NCI-H524 (cell line): Measurements from ENCODE around the gene PPM1H.
"Not testable (repeated sequence)": the region's sequence is repeated elsewhere in the genome, so short reads cannot be mapped to it uniquely, and the experiment has no call there.

Experiments
- DNase-seq, 2 experiments: peaks; one replicate each; lab custom pipeline; 2025; lab: John Stamatoyannopoulos, UW

PPM1H gene

DNA sequence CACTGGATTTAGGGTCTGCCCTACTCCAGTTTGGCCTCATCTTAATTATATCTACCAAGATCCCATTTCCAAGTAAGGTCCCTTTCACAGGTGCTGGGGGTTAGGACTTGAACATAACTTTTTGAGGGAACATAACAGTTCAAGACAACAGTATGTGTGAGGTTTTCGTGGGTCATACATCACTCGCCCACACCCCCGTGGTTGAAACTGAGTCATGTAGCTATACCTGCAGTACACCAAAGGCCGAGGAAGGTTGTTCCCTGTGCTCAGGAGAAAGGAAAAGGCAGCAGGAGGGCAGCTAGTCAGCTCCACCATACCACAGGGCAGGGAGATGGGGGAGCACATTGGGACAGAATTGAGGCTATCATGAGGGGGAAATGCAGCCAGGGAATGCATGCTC, 167.0 kb downstream of the PPM1H start:
- DNase-seq = no peak

DNA sequence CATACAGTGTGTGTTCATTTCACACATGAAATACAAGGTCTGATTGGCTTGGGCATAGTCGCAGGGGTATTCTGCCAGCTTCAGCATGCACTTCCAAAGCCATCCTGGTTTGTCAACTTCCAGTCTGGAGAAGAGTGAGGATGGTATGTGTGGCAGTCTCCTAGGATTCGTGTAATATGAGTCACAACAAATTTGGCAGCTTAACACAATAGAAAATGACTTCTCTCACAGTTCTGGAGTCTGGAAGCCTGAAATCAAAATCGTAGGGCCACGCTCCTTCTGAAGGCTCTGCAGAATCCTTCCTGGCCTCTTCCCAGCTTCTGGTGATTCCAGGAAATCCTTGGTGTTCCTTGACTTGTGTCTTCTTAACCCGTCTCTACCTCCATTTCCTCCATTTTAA, 167.5 kb downstream of the PPM1H start:
- DNase-seq = no peak

DNA sequence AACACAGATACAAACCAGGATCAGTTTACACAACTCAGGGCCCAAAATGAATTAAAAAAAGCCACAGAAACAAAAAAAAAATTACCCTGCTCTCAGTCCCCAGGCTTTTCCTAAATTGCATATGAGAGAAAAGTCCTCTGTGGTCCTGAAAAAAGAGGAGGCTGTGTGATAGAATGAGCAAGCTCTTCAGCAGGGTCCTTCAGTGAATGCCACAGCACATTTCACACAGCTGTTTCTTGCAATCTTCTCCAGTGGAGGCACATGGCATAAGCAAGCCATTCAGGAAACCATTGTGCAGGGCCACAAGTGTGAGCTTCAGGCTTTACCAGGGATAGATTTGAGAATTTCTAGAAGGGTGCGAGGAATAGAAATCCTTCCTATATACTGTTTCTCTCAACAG, 168.5 kb downstream of the PPM1H start:
- peak in 1 of 2 experiments; percentile 1 for DNase-seq

DNA sequence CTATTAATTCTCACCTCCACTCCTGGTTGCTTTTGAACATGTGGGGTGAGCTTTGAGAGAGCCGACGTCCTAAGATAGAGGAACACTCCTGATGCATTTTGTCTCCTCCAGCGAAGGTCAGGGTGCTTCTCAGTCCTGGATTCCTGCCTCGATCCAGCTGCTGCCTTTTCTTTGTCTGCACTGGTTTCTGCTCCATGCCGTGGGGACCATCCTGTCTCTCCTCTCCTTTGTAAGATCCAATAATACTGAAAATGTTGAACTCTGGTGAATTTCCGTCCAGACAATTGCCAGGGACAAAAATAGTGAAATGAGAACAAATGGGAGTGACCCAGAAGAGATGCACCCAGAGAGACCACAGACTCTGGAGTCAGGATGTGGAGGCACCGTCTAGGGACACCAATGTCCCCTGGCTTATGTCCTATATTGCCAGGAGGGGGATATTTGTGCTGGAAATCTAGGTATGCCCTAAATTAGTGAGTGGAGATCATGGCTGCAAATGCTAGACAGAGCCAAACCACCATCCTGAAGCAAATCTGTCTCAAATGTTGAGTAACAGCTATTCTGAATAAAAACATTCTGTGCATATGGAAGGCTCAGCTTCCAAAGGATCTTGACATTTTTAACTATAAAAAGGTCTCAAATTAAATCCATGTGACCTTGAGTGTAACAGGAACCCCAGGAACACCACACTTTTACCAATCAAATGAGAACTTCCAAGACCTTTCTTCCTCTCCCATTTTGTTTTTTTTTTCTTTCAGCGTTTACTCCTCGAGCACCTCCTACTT, 170.9 kb downstream of the PPM1H start:
- DNase-seq = no peak

DNA sequence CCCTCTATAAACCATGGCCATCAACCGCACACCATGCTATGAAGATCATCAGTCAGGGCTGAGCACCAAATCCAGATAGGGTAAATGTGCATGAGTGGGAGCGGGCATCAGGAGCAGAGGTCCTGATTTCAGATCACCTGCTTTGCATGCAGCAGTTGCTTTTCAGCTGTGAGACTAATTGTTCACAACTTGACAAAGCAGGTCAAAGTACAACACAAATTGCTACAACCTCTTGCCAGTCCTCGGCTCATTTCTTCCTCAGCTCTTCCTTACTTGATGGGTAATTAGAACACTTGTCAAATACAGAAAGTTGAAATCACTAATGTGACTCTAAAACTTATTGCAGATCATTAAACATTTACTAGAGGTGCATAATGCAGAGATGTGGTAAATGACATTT, 171.6 kb downstream of the PPM1H start:
- no peak for DNase-seq

DNA sequence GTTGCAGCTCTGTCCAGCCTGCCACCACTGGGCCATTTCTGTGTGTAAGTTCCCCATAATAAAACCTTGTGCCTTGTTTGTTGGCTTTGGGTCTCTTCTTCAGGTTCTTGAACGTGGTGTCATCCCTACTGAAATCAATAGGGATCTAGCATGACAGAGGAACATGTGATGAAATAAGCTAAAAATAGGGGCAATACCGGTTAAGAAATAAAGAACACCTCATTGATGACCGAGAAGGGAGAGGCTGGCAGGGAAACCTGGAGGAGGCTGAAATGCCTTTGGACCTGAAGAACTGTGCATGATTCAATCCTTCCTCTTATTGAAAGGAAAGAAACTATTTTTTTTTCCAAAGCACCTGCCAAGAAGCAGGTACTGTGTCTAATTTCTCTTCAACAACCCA, 172.3 kb downstream of the PPM1H start:
- DNase-seq = no peak

DNA sequence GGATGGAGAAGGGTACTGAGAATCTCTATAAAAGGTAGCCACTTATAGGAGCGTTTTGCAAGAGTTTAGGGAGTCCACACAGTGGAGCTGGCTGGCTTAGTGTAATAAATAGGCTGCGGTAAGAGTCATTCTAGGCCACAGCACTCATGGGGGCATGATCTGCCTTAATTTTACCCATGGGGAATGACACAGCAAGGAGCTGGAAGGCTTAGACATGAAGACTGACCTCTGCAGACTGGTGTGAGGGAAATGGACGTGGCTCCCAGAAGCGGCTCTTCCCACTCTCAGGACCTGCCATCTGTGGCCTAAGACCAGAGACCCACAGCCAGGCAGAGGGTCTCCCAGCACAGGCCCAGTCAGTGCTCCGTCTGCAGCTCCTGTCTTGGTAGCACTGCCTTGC, 173.3 kb downstream of the PPM1H start:
- no peak for DNase-seq

DNA sequence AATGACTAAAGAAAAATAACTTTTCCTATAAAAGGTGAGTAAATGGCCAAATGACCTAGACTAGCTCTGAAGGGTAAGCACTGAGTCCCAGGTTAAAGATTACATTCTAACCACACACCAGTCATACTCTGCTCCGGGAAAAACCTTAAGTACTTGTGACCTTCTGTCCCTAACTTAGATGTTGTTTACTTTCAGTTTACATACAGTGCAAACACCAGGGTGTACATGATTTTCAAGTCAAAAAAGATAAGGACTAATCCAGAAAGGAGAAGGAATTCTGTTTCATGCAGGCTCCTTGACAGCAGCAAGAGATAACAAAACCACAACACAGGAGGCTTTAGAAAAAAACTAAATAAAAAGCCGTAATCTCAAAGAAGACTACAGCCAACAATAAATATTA, 174.2 kb downstream of the PPM1H start:
- no peak for DNase-seq

DNA sequence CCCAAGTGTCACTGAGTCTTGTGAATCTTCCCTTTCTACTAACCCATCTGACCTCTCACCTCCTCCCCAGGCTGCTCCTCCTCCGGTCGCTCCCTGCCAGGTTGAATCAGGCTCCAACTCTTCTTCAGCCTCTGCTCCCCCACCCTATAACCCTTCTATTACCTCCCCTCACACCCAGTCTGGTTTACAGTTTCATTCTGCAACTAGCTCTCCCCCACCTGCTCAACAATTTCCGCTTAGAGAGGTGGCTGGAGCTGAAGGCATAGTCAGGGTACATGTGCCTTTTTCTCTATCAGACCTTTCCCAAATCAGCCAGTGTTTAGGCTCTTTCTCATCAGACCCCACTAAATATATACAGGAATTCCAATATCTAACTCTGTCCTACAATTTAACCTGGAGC, 174.6 kb downstream of the PPM1H start:
- not testable (repeated sequence) for DNase-seq

DNA sequence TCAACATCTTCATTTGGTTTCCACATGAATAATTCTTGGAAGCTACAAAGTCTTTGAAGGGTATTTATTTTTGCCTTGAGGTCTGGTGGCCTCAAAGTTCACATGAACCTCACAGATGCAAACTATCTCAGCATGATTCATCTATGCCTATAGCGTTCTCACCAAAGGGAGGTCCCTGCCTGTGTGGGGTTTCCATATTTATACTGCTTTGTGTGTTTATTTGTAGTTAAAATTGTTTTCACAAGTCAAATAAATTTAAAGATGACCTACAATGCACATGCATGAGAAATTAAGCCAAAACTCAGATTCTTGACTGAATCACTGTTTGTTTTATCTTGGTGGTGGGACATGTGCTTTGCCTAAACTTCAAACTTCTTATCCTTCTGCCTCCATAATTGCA, 176.7 kb downstream of the PPM1H start:
- DNase-seq = no peak

DNA sequence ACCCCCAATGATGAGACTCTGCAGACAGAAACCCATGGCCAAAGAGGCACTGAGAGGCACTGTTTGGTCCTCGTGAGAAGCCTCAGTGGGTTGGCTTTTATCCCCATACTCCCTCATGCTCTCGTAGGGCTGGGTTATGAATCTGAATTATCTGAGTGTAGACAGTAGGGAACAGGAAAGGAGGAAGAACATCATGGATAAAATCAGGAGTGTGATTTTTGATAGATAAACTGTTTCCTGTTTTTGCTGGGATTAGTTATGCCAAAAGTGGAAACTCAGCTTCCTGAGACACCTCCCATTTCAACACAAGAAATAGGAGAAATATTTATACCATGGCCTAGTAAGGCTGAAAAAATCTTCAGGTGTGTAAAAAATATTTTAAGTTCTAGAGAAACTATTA, 177.9 kb downstream of the PPM1H start:
- no peak for DNase-seq

DNA sequence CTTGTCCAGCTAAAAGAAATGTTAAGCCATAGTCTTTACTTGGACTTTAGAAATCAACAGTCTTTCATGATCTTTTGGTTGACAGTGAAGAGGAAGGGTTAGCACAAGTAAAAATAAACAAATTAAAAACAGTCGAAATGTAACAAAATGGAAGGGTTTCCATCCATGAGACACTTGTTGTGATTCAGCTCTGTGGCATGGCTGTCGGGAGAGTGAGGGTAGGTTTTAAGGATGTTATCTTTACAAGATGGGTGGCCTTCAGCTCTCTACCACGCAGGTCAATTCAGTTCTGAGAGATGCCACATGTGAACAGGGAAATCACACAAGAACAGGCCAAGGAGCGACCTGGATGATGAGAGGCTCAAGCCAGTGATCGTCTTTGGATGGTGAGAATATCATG, 180.2 kb downstream of the PPM1H start:
- DNase-seq = no peak

DNA sequence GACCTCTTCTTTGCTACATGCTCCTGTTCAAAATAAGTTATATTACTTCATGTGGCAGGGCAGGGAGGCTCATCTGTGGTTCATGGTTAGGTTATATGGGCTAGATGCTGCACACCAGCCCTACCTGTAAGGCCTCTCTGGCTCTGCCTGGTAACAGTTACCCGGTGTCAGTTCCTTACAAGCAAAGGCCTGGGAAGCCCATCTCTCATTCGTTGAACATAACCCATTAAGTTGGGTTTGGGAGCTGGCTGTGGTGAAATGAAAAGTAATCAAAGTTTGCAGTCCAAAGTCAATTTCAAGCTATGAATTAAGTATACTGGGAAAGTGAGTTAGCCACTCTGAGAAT, 183.2 kb downstream of the PPM1H start:
- DNase-seq = no peak

DNA sequence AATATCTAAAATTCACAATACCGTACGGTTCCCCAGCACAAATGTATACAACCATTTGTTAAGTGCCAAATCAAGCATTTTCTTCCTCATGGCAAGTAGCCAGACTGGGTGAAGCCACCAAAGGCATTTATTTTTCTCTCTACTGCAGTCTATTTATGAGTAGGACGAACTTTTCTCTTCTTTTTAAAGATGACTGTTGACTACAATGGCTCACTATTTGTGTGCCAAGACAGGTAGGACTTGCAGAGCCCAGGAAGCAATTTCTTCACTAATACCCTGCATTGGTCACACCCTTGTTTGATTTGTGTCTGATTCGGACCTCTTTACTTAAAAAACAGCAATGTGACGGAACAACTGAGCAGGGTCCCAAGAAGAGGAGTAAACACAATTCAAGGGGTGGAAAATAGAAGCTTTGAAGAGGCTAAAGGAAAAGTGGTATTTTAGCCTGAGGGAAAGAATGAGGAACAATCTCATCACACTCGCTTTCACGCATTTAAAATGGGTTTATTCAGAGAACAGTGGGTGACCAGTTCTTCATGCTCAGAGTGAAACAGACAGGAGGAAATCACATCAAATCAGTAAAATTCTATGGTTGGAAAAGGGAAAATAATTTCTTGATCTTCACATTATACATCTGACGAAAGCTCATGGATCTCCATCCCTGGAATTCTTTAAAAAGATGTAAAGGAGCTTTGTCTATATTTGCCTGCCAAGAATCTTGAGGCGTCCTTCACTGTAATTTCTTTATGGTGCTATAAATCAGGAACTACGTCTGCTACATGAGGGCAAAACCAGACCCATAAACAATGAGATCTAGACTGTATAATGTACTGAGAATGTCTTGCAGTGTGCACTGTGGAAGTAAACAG, 183.8 kb downstream of the PPM1H start:
- no peak for DNase-seq

DNA sequence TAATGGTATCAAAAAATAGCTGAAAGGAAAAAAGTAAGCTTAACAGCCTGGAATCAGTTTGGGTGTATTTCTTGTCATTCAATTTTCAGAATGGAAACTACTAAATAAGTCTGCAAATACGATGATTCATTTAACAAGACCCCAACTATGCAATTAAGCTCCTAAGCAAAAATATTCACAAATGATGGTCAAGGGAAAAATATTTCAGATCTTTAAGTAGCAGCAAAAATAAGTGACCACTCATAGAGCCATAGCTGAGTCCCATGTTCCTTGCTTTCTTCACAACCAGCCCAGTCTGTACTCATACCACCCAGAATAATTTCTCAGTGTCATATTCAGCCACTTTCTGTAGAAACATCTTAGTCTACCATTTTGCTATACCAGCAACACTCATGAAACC, 185.4 kb downstream of the PPM1H start:
- DNase-seq = no peak

DNA sequence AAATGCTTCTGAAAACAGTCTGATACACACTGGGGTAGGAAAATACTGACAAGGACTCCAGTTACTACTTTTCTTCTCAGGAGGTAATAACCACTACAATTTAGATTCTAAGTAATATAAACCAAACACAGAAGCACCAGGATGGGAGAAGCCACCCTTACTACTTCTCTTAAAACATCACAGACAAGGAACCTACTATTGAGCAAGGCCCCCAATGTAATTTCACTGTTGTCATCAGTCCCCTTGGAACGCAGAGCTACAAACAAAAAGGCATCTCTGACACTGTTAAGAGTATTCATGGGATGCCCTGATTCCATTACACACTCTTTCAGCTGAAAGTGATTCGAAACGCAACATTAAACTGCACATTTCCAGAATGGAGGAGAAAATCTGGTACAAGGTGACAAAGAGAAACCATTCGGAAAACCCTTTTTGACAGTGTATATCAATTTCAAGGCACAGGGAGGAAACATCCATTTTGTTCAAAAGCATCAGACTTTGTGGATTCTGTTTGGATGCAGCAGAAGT, 185.9 kb downstream of the PPM1H start:
- no peak for DNase-seq

DNA sequence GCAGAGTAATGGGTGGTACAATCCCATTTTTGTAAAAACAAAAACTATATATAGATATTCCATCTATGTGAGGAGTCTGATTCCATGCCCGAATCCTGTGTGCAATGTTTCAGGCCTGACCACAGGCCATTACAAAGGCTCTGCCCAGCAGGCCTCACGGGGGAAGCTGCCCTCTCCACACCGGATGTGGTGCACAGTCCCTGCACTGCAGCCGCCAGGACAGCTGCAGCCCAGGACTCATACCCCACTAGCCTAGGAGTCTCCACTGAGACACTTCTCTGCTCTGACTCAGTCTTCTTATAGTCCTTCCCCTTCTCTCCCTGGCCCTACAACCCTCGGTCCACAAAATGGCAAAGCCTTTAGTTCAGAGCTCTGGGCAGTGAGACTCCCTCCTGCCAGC, 190.4 kb downstream of the PPM1H start:
- no peak for DNase-seq

DNA sequence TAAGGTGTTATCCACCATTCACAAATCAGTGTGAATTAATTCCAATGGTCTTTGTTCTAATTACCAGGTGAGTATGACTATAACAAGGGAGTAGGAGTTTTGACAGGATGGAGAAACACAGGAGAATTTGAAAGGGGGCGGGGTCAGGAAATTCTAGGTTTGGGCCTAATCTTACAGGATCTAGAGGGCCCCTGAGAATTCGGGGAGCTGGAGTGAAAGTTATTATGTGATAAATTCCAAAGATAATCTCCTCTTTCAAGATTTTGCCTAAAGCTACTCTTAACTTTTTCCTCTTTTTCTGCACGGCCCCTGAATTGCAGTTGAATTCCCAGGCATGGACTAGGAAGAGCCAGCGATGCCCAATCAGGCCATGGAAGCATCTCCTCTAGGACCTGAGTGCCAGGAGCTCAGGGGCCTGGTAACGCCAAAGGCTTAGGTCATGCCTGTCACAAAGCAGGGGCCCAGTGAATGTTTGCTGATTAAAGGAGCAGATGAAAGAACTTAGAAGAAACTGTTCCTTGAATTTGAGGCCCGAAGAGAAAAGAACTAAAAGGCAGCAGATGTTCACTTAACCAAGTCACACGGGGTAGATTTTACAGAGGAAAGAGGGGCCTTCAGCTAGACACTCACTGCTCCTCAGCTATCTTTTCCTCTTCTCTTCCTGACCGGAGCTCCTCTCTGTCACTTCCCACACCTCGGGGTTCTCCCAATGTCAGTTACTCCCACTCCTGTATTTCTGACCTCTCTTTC, 195.5 kb downstream of the PPM1H start:
- peak in 1 of 2 experiments; percentile 24 for DNase-seq

DNA sequence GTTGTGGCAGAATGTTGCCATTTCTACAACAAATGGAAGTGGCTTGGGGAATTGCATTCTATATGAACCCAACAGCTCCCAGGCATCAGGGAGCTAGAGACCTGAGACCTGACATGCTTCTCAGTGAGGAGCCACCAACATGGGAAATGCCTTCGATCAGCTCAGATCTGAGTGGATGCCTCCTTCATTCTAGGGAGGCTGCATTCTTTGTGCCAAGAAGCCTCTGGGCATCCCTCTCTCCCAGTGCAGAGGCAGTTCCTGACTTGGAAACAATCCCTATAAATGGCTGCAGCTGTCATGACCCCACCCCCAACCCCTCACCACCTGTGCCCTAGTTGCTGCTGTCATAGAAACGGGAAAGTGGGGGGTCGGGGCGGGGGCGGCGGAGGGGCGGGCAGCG, 196.3 kb downstream of the PPM1H start:
- DNase-seq = peak; percentile 72 to 78

DNA sequence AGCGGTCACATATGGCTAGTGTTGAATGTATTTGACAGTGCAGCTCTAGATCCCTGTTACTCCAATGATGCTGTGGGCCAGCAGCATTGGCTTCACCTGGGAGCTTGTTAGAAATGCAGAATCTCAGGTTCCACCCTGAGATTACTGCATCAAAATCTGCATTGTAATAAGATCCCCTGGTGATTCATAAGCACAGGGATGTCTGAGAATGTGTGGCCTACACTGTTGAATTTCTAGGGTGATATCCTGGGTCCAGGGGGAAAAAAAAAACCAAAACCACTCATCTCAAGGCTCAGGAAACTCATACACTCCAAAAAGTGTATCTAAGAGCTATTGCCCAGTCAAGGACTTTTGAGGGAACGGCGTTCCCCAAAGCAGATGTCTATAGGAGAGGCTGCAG, 196.8 kb downstream of the PPM1H start:
- DNase-seq = no peak

DNA sequence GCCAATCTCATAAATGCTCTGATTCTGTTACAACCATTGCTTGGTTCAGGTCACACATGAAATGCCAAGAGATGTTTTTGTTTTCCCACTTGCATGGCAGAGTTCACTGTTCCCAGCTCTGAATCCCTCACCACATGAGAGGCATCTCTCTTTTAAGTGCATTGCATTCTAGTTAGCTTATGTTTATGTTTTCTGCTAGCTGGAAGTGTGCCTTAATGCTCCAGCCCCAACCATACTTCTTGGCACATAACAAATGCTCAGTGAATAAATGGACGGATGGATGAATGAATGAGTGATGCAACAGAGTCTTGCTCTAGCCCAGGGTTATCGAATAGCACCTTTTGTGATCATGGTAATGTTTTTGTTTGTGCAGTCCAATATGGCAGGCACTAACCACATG, 197.3 kb downstream of the PPM1H start:
- DNase-seq = no peak

DNA sequence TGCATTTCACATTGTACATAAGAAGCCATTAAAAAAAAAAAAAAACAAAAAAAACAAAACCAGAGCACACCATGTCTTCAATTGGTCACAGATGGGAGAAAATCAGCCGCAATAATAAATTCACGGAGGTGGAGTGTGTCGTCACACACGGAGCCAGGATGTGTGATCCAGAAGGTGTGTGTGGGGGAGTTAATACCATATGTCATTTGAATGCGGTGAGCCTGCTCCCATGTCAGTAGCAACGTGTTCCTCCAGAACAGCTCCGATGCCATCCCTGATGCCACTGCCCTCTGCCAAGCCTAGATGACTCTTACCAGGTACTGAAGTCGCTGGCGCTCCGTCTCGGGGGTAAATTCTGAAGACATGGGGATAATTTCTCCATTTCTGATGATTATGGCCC, 197.8 kb downstream of the PPM1H start:
- DNase-seq = peak; percentile 47 to 77

DNA sequence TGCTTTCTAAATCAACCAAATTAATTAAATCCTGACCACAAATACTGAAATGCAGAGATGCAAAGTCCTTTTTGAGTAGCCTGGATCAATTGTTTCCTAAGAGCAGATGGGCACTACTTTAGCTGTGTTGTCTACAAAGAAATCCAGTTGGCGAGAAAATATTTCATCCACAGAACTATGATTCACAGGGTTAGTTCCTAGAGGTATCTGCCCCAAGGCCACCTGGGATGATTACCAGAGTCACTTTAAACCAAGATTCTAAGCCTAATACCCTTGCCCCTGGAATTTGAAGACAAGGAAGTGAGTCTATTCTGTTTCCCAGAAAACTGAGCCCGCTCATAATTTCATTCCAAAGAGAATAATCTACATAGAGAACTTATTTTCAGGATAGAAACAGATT, 198.4 kb downstream of the PPM1H start:
- peak in 1 of 2 experiments; percentile 28 for DNase-seq
